Gastroesophageal sphincter (tissue), 4 donors: Measurements from ENCODE around the gene ADAMTS17. TPM values are rescaled to one million over a fixed set of nuclear protein-coding genes. Genes with fewer than 3 reads are reported as not detected.

Experiments
- ATAC-seq: fragments of 150-250 bp; one replicate; pipeline ENCODE4 v1.9.1; 2016; ENCODE audit warnings: mild to moderate bottlenecking, moderate library complexity
- H3K27ac ChIP-seq, 4 donors: fragments of 200-600 bp; sonication (generic) in 3 of 4; 1 replicate in 3 of 4; 2 replicates in 1 of 4; pipeline ENCODE4 v1.5.1; 2016 to 2019
- H3K27me3 ChIP-seq: fragments of 200-600 bp; sonication (generic); one replicate; pipeline ENCODE4 v1.5.1; 2019
- H3K36me3 ChIP-seq, 2 donors: fragments of 200-600 bp; sonication (generic); one replicate each; pipeline ENCODE4 v1.5.1; 2019; ENCODE audit warnings: control low read depth in 1 of 2
- H3K4me1 ChIP-seq, 3 donors: fragments of 200-600 bp; sonication (generic); 1 replicate in 2 of 3; 2 replicates in 1 of 3; pipeline ENCODE4 v1.5.1; 2016 to 2019; ENCODE audit warnings: control low read depth in 2 of 3
- H3K4me3 ChIP-seq, 2 donors: fragments of 200-600 bp; sonication (generic); one replicate each; pipeline ENCODE4 v1.5.1; 2019; ENCODE audit warnings: mild to moderate bottlenecking in 1 of 2, moderate library complexity in 1 of 2
- H3K9me3 ChIP-seq, 3 donors: fragments of 200-600 bp; sonication (generic); one replicate each; pipeline ENCODE4 v1.5.1; 2017 to 2019; ENCODE audit warnings: control low read depth in 2 of 3
- EP300 ChIP-seq: sonication (generic); formaldehyde crosslinking; IDR thresholded peaks from one replicate; pipeline ENCODE4 v1.6.1; 2017; ENCODE audit warnings: antibody characterized with exemption, mild to moderate bottlenecking
- POLR2A ChIP-seq, 2 donors: fragments of 450-650 bp; IDR thresholded peaks; one replicate each; pipeline ENCODE4 v1.6.1; 2017; ENCODE audit warnings: antibody characterized with exemption in 2 of 2, mild to moderate bottlenecking in 2 of 2, moderate library complexity in 1 of 2
- POLR2AphosphoS5 ChIP-seq: sonication (generic); formaldehyde crosslinking; IDR thresholded peaks from one replicate; pipeline ENCODE4 v1.6.1; 2017; ENCODE audit warnings: antibody characterized with exemption
- whole genome bisulfite sequencing, 2 donors: methylation state at CpG; one replicate each; pipeline ENCODE4 v1.1.5; 2018; ENCODE audit warnings: low coverage in 1 of 2; 5-methylcytosine and 5-hydroxymethylcytosine counted together
- total RNA-seq, 4 donors: library from RNA; depleted of rRNA; stranded (reverse); fragments of >200 nt; gene quantifications; one replicate each; pipeline ENCODE4 v1.1.0, GENCODE V29; 2016
- TF ChIP-seq, protein P1 (sequence below), 4 experiments: fragments of 200-600 bp in 2 of 4; fragments of 450-650 bp in 2 of 4; sonication (generic) in 1 of 4; IDR thresholded peaks; one replicate each; pipeline ENCODE4 v1.5.1; 2017 to 2019; ENCODE audit warnings: antibody characterized with exemption in 4 of 4, mild to moderate bottlenecking in 2 of 4, moderate library complexity in 2 of 4

The ADAMTS17 gene
- total RNA-seq, 4 donors from 2014 or later = 4.9 to 14.0 (median 11.3) TPM

DNA sequence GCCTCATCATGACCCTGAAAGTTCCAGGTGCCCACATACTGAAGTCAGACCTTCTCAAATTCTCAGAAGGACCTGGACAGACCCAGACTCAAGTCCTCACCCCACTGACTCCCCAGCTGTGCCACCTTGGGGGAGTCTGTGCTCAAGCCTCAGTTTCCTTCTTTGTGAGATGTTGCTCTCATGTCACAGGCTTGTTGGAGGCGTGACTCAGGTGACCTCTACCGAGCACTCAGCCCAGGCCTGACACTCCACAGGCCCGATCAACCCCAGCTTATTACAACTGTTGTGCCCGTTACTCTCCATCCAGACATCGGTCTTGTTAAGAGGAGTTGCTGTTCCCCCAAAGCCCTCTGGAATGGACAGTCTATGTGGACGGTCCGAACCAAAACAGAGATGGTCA lies 332.4 kb downstream of the ADAMTS17 start:
- 96 to 100% methylated on average over 3 to 7 of the region's 7 CpGs for WGBS, 2 donors
- Histone ChIP-seq H3K9me3 (no peaks in the 10 kb centered on the region), H3K36me3 (no peaks in the 10 kb centered on the region), H3K4me1 (no peaks in the 10 kb centered on the region), H3K4me3 (no peak overlapping the region), H3K27me3 (no peaks in the 10 kb centered on the region), H3K27ac (no peak overlapping the region)
- ATAC-seq = no peak
- TF ChIP-seq, protein P1, sequence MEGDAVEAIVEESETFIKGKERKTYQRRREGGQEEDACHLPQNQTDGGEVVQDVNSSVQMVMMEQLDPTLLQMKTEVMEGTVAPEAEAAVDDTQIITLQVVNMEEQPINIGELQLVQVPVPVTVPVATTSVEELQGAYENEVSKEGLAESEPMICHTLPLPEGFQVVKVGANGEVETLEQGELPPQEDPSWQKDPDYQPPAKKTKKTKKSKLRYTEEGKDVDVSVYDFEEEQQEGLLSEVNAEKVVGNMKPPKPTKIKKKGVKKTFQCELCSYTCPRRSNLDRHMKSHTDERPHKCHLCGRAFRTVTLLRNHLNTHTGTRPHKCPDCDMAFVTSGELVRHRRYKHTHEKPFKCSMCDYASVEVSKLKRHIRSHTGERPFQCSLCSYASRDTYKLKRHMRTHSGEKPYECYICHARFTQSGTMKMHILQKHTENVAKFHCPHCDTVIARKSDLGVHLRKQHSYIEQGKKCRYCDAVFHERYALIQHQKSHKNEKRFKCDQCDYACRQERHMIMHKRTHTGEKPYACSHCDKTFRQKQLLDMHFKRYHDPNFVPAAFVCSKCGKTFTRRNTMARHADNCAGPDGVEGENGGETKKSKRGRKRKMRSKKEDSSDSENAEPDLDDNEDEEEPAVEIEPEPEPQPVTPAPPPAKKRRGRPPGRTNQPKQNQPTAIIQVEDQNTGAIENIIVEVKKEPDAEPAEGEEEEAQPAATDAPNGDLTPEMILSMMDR (IDR thresholded peaks at IDR 0.05) = no peak
- no peak for TF ChIP-seq POLR2A (IDR thresholded peaks at IDR 0.05)
- no peak for TF ChIP-seq POLR2AphosphoS5
- no peak for TF ChIP-seq EP300

DNA sequence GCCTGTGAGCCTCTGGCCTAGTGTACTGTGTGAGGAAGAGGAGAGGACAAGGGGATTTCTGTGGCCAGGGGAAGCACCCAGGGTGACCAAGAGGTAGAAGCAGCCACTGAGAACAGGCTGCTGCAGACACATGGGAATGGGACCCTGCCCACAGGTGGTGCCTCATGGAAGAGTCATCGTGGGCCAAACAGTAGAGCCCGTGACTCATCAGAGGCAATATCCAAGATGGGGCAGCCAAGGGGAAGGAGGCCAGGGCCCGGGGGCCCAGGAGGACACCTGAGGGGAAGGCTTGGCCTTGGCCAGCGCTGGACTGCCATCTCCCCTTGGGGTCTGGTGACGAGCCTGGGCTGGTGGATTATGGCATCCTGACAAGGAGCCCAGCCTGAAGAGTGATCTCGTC lies 333.5 kb downstream of the ADAMTS17 start:
- no peak for TF ChIP-seq EP300
- TF ChIP-seq POLR2A (IDR thresholded peaks at IDR 0.05) = no peak
- no peak for TF ChIP-seq POLR2AphosphoS5
- TF ChIP-seq, protein P1 (IDR thresholded peaks at IDR 0.05) = no peak
- no peaks in the 10 kb centered on the region for H3K4me1 ChIP-seq
- H3K9me3 ChIP-seq = no peaks in the 10 kb centered on the region
- H3K27me3 ChIP-seq = no peaks in the 10 kb centered on the region
- 87 to 93% methylated on average over 3 to 6 of the region's 6 CpGs for WGBS, 2 donors
- H3K27ac ChIP-seq = no peak overlapping the region
- H3K36me3 ChIP-seq = no peaks in the 10 kb centered on the region
- no peak for ATAC-seq
- no peak overlapping the region for H3K4me3 ChIP-seq

DNA sequence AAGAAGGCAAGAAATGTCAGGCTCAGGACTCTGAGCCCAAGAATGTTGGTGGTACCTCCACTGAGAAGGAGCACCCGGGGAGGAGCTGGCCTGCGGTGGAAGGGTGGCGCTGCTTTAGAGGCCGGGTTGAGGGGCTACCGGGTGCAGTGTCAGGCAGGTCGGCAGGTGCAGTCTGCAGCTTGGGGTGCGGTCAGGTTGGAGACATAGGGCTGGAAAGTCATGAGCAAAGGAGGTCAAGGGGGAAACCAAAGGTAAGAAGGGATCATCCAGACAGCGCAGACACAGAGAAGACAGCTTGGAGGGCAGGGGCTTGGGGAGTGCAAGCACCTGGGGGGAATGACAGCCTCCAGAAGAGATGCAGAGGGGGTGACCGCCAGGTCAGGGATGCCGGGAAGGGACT lies 334.2 kb downstream of the ADAMTS17 start:
- no peak overlapping the region for H3K27ac ChIP-seq
- no peaks in the 10 kb centered on the region for H3K27me3 ChIP-seq
- no peaks in the 10 kb centered on the region for H3K36me3 ChIP-seq
- no peak for ATAC-seq
- H3K4me3 ChIP-seq = no peak overlapping the region
- TF ChIP-seq POLR2AphosphoS5 (no peak), POLR2A (IDR thresholded peaks at IDR 0.05) (no peak), EP300 (no peak)
- TF ChIP-seq, protein P1 (IDR thresholded peaks at IDR 0.05) = no peak
- H3K4me1 ChIP-seq = no peaks in the 10 kb centered on the region
- no peaks in the 10 kb centered on the region for H3K9me3 ChIP-seq
- 93 to 96% methylated on average over 3 to 9 of the region's 10 CpGs for WGBS, 2 donors

DNA sequence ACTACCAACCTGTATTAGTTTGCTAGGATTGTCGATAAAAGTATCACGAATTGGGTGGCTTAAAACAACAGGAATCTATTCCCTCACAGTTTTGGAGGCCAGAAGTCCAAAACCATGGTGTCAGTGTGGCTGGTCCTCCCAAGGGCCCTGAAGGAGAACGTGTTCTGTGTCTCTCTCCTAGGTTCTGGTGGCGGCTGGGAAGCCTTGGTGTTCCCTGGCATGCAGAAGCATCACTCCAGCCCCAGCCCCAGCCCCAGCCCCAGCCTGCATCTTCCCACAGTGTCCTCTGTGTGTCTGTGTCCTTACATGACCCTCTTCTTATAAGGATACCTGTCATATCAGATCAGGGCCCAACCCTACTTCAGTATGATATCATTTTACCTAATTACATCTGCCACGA lies 336.1 kb downstream of the ADAMTS17 start:
- Histone ChIP-seq H3K27ac (no peak overlapping the region), H3K4me1 (no peaks in the 10 kb centered on the region), H3K9me3 (no peaks in the 10 kb centered on the region), H3K4me3 (no peak overlapping the region), H3K27me3 (no peaks in the 10 kb centered on the region), H3K36me3 (no peaks in the 10 kb centered on the region)
- TF ChIP-seq, protein P1 (IDR thresholded peaks at IDR 0.05) = no peak
- TF ChIP-seq EP300 (no peak), POLR2A (IDR thresholded peaks at IDR 0.05) (no peak), POLR2AphosphoS5 (no peak)
- ATAC-seq = no peak
- WGBS, 2 donors = 83 to 94% methylated on average over 3 to 4 of the region's 5 CpGs

DNA sequence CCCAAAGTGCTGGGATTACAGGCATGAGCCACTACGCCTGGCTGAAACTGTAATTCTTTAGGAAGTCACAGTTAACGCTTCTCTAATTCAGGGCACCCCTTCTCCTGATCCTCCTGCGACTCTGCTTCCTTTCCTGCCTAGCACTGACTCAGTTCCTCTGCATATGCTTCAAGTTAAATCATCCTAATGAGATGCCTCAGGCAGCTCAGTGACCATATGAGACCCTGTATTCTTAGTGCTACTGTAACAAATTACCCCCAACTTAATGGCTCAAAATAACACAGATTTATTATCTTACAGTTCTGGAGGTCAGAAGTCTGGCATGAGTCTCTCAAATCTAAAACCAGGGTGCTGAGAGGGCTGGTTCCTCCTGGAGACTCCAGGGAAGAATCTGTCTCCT lies 336.8 kb downstream of the ADAMTS17 start:
- H3K9me3 ChIP-seq = no peaks in the 10 kb centered on the region
- no peak for ATAC-seq
- no peaks in the 10 kb centered on the region for H3K27me3 ChIP-seq
- no peak overlapping the region for H3K4me3 ChIP-seq
- TF ChIP-seq, protein P1 (IDR thresholded peaks at IDR 0.05) = no peak
- TF ChIP-seq EP300 (no peak), POLR2AphosphoS5 (no peak), POLR2A (IDR thresholded peaks at IDR 0.05) (no peak)
- H3K27ac ChIP-seq = no peak overlapping the region
- H3K36me3 ChIP-seq = no peaks in the 10 kb centered on the region
- H3K4me1 ChIP-seq = no peaks in the 10 kb centered on the region
- 91 to 100% methylated on average over 3 of the region's 3 CpGs for WGBS, 2 donors
